GM18861 (cell line): ENCODE data around the gene KLF11.
"Not testable (repeated sequence)": the region's sequence is repeated elsewhere in the genome, so short reads cannot be mapped to it uniquely, and the experiment has no call there.

Source experiments
- ATAC-seq: cut with Tn5 transposase; IDR thresholded peaks from one replicate; pipeline ENCODE4 v1.9.1; 2021; ENCODE audit not compliant: unreplicated experiment

KLF11 gene

DNA sequence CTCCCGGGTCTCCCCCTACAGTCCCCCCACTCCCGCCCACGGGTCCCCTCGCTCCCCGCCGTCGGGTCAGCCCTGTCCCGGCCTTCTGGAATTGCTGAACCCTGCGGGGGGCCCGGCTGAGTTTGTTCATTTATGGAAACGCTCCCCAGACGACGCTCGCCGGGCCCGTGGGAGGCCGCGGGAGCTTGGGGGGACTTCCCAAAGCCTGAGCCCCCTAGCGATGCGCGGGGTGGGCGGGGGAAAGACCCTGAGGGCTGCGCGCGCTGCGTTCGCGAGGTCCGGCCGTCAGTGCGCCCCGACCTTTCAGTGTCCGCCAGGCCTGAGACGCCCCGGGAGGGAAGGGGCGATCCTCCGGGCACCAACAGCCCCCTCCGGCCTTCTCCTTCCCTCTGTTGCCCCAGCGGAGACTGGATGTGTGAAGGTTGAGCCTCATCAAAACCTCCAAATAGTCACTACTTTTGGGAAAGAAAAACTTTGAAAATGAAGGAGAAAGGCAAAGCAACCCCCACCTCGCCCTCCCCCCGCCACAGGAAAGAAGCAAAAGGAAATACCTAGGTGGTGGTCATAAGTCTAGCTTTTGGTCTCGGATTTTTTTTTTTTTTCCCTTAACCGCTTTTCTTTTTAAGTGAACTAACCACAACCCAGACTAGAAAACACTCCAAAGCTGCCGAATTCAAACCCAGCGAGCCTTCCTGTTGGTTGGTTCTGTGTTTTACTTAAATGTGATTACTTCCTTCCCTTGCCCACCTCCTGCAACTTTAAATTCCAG is 37.4 kb downstream of the KLF11 start:
- ATAC-seq = peak; percentile 1

DNA sequence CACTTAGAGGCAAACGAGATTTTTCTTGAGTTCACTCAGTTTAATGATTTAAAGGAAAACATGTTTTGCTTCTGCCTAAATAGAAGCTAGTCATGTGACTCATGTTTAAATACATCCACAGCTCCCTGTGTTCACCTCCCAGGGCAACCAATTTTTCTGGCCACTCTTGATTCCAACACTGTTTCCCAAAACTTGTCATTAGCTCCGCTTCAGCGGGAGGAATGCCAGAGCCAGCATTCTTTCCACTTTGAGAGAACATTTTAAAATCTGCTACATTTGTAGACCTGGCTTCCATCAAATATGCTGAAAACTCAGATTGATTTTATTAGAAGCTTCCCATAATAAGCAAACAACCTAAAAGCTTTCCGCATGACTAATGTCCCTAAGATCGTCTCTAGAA is 39.7 kb downstream of the KLF11 start:
- no peak for ATAC-seq

DNA sequence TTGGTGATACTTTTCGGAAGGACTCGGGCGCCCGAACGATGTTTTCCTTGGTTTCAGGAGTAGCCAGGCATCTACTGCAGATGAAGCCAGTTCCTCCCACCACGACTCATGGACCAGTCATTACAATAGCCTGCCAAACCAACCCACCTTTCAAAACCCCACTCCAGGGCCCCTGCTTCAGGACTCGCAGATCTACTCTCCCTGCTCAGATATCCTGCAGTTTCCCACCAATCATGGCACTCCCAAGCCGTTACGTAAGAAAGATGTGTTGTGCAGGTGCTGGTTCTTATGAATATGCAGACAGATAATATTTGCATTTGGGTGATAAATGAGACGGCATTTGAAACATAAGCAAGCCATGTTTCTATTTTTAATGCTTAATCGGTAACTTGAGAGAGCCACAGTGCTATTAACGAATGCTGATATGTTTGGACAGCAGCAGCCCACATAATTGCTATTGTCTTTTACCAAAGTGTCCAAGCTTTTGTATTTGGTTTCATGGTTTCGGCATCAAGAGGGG is 40.4 kb downstream of the KLF11 start:
- peak; percentile 44 for ATAC-seq

DNA sequence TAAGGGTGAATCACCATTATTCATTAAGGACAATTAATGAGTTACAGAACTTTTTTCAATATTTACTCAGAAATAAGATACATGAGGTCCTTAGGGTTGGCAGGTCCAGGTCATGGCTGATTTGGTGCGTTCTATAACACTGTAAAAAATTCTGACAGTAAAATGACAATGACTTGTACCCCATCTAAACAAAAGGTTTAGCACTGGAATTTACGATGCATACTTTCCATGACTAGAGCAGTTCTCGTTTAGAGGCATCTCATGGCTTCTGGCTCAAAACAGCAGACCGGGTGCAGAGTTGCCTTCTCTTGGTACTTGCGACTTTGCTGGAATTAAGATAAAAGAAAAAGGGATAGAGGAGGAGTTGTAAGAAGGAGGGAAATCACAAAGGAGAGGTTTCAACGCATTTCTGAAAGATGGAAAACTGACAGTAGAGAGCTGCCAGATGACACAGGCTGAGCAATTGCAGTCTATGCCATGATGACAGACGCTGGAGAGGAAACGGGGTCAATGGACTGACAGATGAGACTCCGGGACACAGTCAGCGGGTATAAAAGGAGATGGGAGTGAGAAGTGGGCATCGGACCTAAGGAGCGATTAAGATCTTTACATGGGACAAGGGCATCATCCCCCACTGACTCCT is 41.0 kb downstream of the KLF11 start:
- ATAC-seq = no peak

DNA sequence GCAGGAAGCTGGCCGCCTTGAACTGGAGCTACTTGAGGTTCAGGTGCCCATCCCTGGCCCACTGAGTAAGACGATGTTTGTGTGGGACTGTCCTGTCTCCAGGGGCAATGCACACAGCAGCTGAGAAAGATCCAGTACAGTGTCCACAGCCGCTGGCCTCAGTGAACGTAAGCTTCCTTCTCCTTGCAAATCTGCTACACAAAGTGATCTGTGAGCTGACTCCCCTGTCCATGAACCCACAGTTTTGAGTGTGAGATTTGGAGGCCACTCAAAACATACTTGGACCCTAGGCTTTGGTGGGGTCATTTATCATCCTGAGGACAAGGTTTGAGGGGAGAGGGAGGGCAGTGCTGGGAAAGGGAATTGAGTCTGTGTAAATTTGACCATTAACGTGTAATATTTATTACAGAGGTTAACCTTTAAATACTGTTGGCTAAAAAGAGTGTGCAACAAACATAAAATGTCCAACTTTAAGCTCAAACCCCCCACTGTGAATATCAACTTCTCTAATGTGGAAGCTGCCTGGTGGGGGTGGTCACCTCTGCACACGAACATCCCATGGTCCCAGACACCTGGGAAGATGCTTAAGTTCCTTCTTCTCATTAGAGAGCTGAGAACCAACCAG is 41.8 kb downstream of the KLF11 start:
- ATAC-seq = no peak

DNA sequence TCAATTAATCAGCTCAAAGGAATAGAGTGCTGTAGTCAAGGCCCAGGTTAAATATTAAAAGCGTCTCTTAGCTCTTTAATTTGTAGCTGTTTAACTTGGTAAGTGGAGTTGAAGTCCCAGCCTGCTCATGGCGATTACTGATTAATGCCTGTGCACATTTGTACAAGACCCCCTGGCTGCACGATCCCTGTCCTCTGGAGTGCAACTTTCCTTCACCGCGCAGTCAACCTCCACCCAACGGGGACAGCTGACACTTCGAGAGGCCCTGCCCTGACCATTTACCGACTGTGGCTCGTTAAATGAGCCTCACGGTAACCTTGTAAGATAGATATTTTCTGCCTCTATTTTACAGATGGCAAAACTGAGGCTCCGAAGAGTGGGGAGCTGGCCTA is 42.3 kb downstream of the KLF11 start:
- ATAC-seq = no peak

DNA sequence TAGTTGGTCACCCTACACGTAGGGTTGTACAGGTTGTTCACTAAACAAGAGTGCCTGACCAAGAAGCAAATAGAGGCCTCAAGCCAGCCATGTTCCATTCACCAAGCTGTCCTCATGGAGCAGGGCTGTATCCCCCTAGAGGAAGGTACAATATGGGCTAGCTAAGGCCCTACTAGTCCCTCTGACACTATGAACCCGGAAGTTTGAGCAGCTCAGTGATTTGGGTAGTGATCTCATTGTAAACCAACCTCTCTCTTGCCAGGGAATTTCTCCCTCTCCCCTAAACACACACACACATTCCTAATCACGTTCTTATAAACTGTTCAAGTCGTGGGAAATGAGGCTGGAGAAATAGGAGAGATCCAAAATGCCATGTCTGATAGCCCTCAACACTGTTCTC is 43.6 kb downstream of the KLF11 start:
- no peak for ATAC-seq

DNA sequence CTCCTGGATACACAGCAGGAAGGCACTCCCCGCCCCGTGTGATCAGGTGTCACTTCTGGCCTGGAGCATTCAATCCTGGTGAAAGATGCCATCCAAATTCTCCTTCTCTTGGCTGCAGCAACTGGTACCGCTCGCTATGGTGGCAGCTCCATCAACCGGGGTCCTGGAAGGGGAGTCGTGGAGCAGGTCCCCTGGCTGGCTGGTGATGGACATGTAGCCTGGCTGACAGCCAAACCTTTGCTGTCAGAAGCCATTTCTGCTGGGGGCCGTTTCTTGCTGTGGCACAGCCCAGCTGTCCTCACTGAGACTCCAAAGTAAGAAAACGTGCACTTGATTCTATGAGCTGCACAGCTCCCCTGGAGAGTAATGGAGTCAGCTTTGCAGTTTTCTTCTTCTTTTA is 44.0 kb downstream of the KLF11 start:
- ATAC-seq = no peak

DNA sequence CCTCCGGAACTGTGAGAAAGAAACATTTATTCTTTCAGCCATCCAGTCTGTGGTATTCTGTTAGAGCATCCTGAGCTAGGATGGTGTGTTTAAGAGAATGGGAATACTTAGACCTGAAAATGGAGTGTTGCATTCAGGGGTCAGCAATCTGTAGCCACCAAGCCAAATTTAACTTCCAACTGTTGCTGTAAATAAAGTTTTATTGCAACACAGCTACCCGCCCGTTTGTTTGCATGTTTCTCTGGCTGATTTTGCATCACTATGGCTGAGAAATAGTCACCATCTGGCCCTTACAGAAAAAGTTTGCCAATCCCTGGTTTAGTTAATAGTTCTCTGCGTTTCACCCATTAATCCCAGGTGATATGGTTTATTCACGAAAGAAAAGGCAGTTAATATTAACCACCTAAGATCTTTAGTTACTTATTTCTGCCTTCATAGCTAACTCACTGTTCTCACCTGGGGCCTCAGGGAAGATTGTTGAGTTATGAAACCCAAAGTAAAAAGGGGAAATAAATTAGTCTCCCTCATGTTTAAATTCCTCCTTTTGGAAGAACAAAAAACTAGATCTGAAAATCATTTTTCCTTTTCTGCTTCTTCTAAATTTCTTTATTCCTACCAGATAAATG is 46.3 kb downstream of the KLF11 start:
- ATAC-seq = peak; percentile 62

DNA sequence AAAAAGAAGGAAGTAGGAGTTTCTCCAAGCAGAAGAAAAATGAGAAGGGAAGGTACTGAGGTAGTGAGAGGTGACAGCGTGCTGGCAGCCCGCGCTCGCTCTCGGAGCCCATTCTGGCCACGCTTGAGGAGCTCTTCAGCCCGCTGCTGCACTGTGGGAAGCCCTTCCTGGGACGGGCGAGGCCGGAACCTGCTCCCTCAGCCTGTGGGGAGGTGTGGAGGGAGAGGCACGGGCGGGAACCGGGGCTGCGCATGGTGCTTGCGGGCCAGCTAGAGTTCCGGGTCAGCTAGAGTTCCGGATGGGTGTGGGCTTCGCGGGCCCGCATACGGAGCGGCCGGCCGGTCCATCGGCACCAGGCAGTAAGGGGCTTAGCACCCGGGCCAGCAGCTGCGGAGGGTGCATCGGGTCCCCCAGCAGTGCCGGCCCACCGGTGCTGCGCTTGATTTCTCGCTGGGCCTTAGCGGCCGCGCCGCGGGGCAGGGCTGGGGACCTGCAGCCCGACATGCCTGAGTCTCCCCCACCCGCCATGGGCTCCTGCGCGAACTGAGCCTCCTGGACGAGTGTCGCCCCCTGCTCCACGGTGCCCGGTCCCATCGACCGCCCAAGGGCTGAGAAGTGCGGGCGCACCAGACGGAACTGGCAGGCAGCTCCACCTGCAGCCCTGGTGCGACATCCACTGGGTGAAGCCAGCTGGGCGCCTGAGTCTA is 48.0 kb downstream of the KLF11 start:
- ATAC-seq = no peak

DNA sequence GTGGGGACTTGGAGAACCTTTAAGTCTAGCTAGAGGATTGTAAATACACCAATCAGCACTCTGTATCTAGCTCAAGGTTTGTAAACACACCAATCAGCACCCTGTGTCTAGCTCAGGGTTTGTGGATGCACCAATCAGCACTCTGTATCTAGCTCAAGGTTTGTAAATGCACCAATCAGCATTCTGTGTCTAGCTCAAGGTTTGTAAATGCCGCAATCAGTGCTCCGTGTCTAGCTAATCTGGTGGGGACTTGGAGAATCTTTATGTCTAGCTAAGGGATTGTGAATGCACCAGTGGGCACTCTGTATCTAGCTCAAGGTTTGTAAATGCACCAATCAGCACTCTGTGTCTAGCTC is 48.5 kb downstream of the KLF11 start:
- not testable (repeated sequence) for ATAC-seq

DNA sequence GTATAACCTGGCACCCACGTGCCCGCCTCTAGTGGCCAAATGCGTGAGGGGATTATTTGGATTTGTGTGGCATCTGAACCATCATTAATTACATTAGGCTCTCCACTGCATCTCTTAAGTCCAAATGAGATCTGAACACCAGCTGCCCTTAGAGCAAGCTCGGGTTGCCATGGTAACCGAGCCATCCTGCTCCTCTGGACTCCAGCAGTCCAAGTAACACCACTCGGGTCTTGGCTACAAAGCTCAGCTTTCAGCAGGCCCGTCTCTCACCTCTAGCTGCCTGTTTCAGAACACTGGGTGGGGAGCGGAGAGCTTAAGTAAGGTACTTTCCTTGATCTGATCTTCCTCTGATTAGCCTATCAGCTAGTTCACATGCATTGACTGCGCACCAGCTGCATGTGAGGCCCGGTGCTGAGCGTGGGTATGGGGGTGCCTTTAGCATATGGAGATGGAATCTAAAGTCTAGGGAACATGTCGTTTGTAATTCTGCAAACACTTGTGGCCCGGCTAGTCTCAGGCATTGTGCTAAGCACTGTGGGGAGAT is 51.0 kb downstream of the KLF11 start:
- no peak for ATAC-seq

DNA sequence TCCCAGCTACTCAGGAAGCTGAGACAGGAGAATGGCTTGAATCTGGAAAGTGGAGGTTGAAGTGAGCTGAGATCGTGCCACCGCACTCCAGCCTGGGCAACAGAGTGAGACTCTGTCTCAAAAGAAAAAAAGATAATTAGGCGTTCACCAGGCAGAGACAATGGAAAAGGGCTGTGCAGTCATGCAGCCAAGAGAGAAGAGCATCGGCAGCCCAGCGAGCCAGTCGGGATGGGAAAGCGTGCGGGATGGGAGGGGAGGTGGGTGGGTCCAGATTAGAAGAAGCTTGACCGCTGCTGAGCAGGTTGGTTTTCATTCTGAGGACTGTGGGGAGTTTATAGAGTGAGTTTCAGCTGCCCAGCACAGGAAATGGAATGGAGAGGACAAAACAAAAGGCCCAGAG is 51.8 kb downstream of the KLF11 start:
- no peak for ATAC-seq

DNA sequence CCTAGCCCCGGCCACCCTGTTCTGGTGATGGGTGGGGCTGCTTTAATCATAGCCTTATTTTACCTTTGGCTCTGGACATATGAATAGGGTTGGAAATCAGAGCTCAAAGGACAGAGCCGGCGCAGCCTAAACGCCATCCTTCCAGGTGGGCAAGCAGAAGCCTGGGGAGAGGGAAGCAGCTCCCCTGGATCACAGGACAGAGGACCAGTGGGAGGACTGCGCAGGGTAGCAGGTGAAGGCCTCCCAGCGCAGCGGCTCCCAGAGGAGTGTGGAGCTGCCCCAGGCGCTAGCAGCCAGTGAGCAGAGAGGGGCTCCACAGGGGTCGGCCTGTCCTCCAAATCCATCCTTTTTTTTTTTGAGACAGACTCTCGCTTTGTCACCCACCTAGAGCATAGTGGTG is 53.3 kb downstream of the KLF11 start:
- ATAC-seq = no peak

DNA sequence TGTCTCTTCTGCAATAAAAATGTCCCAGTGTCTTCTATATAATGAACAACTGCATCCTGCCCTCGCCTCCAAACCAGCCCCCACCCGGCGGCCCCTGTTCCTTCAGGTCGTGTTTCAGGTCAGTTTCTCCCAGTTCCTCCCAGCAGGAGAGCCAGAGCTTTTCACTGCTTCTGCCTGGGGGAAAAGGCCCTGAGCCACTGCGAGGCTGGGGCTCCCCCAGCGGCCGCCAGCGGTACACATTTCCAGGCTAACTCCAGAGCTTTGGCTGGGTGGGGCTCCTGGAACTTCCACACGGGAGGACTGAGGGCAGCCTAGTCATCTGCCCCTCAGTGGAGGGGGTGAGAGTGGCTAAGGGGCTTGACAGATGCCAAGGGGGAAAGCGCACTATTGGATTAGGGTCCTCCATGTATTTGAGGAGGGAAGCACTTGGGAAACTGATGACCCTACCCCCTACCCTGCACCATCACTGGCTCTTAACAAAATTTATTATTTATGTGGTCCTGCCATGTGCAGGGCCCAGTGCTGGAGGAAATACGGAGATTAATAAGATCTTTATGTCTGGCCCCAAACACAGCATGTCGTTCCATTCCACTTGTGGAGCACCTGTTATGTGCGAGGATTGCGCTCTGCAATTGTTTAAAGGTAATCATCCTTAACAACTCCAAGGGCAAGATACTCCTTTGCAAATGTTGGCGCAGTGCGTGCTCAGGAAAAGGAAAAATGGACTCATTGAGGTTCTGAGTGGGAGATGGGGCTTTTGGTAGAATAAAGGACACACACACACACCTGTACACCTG is 54.2 kb downstream of the KLF11 start:
- ATAC-seq = no peak

DNA sequence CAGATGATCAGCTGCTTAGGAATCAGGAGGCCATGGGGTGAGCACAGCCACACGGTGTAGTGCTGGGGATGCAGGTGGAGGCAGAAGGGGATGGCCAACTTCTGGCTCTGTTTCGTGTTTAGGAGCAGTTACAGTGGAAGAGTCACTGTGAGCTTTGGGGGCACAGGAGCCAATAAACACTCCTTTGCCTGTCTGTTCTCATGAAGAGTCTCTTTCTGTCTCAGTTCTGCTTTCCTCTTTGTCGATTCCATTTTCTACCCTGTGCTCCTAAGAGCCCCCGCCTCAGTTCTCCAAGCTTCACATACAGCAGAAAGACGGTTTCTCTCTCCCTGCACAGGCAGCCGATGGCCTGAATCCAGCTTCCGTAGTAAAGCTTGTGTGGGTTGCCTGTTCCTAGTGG is 58.1 kb downstream of the KLF11 start:
- ATAC-seq = no peak

DNA sequence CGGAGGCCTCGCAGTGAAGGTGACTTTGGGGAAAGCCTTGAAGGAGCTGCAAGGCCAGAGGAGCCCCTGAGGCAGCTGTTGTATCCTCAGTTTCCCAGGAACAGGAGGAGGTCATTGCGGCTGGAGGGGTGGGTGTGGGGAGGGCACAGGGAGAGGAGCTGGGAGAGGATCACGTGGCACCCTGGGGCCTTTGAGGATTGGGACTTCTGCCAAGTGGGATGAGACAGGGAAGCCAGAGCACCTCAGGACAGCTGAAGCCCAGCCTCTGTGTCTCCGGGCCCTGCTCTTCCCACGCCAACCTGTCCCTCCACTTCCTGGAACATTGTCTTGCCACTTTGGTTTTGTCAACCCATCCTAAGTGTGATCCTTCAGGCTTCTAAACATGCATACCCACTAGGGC is 59.8 kb downstream of the KLF11 start:
- ATAC-seq = no peak
